HCT116 (cell line): ENCODE measurements around the gene SPDYE1.
"Not testable (repeated sequence)": the region's sequence is repeated elsewhere in the genome, so short reads cannot be mapped to it uniquely, and the experiment has no call there.

Source experiments
- EGR1 ChIP-seq: IDR thresholded peaks from 2 replicates; pipeline ENCODE4 v1.6.1; 2012; ENCODE audit warnings: low read depth
- ELF1 ChIP-seq: IDR thresholded peaks from 2 replicates; pipeline ENCODE4 v1.6.1; 2012; ENCODE audit warnings: low read depth, borderline replicate concordance
- EZH2 ChIP-seq: fragments of 200-600 bp; sonication (generic); IDR thresholded peaks from 2 replicates; pipeline ENCODE4 v1.6.1; 2017; ENCODE audit warnings: antibody characterized with exemption, mixed run types
- FOSL1 ChIP-seq: IDR thresholded peaks from 2 replicates; pipeline ENCODE4 v1.6.1; 2012; ENCODE audit warnings: low read depth
- JUND ChIP-seq: IDR thresholded peaks from 2 replicates; pipeline ENCODE4 v1.6.1; 2012
- POLR2A ChIP-seq: IDR thresholded peaks from 2 replicates; pipeline ENCODE4 v1.7.0; 2011; ENCODE audit warnings: borderline replicate concordance; ENCODE audit not compliant: insufficient read depth, insufficient read length; ENCODE audit errors: extremely low read depth
- POLR2AphosphoS5 ChIP-seq: IDR thresholded peaks from 2 replicates; pipeline ENCODE4 v1.6.1; 2011; ENCODE audit warnings: mild to moderate bottlenecking, low read depth, low read length, moderate library complexity
- SP1 ChIP-seq: IDR thresholded peaks from 2 replicates; pipeline ENCODE4 v1.6.1; 2012; ENCODE audit warnings: low read depth
- YY1 ChIP-seq: IDR thresholded peaks from 2 replicates; pipeline ENCODE4 v1.6.1; 2011; ENCODE audit warnings: low read length, low read depth, moderate library complexity, mild to moderate bottlenecking; ENCODE audit not compliant: insufficient replicate concordance; ENCODE audit errors: extremely low read depth
- TF ChIP-seq, protein P1 (sequence below), 3 experiments: fragments of 200-600 bp in 1 of 3; sonication (generic) in 1 of 3; IDR thresholded peaks in 2 of 3; conservative IDR thresholded peaks in 1 of 3; 2 replicates each; pipeline ENCODE4 v1.5.1; 2012 to 2017; ENCODE audit warnings: low read depth in 2 of 3, low read length in 2 of 3, antibody characterized with exemption in 1 of 3, borderline replicate concordance in 1 of 3, control low read depth in 1 of 3, mild to moderate bottlenecking in 1 of 3, mixed read lengths in 1 of 3, mixed run types in 1 of 3, moderate library complexity in 1 of 3; ENCODE audit not compliant: insufficient read depth in 1 of 3
- TF ChIP-seq, protein P2 (sequence below): IDR thresholded peaks from 2 replicates; pipeline ENCODE4 v1.6.1; 2011; ENCODE audit warnings: mild to moderate bottlenecking, low read length, moderate library complexity; ENCODE audit not compliant: insufficient replicate concordance; ENCODE audit errors: extremely low read depth
- TF ChIP-seq, protein P3 (sequence below): IDR thresholded peaks from 2 replicates; pipeline ENCODE4 v1.6.1; 2012; ENCODE audit warnings: low read depth
- TF ChIP-seq, protein P4 (sequence below): IDR thresholded peaks from 2 replicates; pipeline ENCODE4 v1.6.1; 2012

DNA sequence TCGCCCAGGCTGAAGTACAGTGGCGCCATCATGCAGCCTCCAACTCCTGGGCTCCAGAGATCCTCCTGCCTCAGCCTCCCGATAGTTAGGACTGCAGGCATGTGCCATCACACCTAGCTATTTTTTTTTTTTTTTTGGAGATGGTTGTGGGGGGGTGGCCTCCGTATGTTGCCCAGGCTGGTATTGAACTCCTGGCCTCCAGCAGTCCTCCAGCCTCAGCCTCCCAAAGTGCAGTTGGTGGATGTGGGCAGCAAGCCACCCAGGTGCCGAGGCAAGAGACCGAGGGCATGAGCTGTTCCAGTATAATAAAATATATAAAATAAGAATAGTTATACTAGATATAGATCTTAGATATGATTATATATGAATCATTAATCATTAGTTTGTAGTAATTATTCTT is 22.1 kb downstream of the SPDYE1 start:
- TF ChIP-seq POLR2AphosphoS5, YY1, POLR2A, EZH2, FOSL1, ELF1, JUND, SP1, EGR1: not testable (repeated sequence)
- TF ChIP-seq, protein P1, sequence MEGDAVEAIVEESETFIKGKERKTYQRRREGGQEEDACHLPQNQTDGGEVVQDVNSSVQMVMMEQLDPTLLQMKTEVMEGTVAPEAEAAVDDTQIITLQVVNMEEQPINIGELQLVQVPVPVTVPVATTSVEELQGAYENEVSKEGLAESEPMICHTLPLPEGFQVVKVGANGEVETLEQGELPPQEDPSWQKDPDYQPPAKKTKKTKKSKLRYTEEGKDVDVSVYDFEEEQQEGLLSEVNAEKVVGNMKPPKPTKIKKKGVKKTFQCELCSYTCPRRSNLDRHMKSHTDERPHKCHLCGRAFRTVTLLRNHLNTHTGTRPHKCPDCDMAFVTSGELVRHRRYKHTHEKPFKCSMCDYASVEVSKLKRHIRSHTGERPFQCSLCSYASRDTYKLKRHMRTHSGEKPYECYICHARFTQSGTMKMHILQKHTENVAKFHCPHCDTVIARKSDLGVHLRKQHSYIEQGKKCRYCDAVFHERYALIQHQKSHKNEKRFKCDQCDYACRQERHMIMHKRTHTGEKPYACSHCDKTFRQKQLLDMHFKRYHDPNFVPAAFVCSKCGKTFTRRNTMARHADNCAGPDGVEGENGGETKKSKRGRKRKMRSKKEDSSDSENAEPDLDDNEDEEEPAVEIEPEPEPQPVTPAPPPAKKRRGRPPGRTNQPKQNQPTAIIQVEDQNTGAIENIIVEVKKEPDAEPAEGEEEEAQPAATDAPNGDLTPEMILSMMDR (IDR thresholded peaks at IDR 0.05 in 2 of 3, conservative IDR thresholded peaks at IDR 0.05 in 1 of 3; ENCODE audit: borderline replicate concordance in 1 of 3, insufficient read depth in 1 of 3, low read depth in 2 of 3, low read length in 2 of 3), result not testable (repeated sequence)
- TF ChIP-seq, protein P2, sequence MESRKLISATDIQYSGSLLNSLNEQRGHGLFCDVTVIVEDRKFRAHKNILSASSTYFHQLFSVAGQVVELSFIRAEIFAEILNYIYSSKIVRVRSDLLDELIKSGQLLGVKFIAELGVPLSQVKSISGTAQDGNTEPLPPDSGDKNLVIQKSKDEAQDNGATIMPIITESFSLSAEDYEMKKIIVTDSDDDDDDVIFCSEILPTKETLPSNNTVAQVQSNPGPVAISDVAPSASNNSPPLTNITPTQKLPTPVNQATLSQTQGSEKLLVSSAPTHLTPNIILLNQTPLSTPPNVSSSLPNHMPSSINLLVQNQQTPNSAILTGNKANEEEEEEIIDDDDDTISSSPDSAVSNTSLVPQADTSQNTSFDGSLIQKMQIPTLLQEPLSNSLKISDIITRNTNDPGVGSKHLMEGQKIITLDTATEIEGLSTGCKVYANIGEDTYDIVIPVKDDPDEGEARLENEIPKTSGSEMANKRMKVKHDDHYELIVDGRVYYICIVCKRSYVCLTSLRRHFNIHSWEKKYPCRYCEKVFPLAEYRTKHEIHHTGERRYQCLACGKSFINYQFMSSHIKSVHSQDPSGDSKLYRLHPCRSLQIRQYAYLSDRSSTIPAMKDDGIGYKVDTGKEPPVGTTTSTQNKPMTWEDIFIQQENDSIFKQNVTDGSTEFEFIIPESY, result not testable (repeated sequence)
- TF ChIP-seq, protein P3, sequence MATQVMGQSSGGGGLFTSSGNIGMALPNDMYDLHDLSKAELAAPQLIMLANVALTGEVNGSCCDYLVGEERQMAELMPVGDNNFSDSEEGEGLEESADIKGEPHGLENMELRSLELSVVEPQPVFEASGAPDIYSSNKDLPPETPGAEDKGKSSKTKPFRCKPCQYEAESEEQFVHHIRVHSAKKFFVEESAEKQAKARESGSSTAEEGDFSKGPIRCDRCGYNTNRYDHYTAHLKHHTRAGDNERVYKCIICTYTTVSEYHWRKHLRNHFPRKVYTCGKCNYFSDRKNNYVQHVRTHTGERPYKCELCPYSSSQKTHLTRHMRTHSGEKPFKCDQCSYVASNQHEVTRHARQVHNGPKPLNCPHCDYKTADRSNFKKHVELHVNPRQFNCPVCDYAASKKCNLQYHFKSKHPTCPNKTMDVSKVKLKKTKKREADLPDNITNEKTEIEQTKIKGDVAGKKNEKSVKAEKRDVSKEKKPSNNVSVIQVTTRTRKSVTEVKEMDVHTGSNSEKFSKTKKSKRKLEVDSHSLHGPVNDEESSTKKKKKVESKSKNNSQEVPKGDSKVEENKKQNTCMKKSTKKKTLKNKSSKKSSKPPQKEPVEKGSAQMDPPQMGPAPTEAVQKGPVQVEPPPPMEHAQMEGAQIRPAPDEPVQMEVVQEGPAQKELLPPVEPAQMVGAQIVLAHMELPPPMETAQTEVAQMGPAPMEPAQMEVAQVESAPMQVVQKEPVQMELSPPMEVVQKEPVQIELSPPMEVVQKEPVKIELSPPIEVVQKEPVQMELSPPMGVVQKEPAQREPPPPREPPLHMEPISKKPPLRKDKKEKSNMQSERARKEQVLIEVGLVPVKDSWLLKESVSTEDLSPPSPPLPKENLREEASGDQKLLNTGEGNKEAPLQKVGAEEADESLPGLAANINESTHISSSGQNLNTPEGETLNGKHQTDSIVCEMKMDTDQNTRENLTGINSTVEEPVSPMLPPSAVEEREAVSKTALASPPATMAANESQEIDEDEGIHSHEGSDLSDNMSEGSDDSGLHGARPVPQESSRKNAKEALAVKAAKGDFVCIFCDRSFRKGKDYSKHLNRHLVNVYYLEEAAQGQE, result not testable (repeated sequence)
- TF ChIP-seq, protein P4, sequence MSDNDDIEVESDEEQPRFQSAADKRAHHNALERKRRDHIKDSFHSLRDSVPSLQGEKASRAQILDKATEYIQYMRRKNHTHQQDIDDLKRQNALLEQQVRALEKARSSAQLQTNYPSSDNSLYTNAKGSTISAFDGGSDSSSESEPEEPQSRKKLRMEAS, result not testable (repeated sequence)
